DMS79 treated with DMSO at 0.1 percent for 48 hours (cell line): Measurements from ENCODE around the gene DGUOK.
"Not testable (repeated sequence)": the region's sequence is repeated elsewhere in the genome, so short reads cannot be mapped to it uniquely, and the experiment has no call there.

ENCODE experiments used
- DNase-seq: peaks from one replicate; lab custom pipeline; 2025; lab: John Stamatoyannopoulos, UW

Gene DGUOK

GRCh38 chr2:73920577-73921545 lies 5.8 kb upstream of the DGUOK start:
- DNase-seq: no peak

GRCh38 chr2:73921581-73921980 lies 5.1 kb upstream of the DGUOK start:
- no peak for DNase-seq

GRCh38 chr2:73922681-73923080 lies 4.0 kb upstream of the DGUOK start:
- DNase-seq: no peak

GRCh38 chr2:73925033-73925704 lies 1.5 kb upstream of the DGUOK start:
- DNase-seq: no peak

GRCh38 chr2:73925853-73926492 lies 707 bp upstream of the DGUOK start:
- peak; percentile 34 for DNase-seq

GRCh38 chr2:73927344-73927743 lies 664 bp downstream of the DGUOK start:
- no peak for DNase-seq

GRCh38 chr2:73928963-73929347 lies 2.3 kb downstream of the DGUOK start:
- DNase-seq: no peak

- no peak for DNase-seq
Observed at GRCh38 chr2:73930386-73930785, 3.7 kb downstream of the DGUOK start.

GRCh38 chr2:73931531-73932500 lies 5.1 kb downstream of the DGUOK start:
- no peak for DNase-seq

GRCh38 chr2:73933194-73933593 lies 6.5 kb downstream of the DGUOK start:
- DNase-seq: peak; percentile 80

GRCh38 chr2:73935641-73936040 lies 9.0 kb downstream of the DGUOK start:
- DNase-seq: no peak

GRCh38 chr2:73937103-73937885 lies 10.6 kb downstream of the DGUOK start:
- no peak for DNase-seq

GRCh38 chr2:73937899-73938298 lies 11.2 kb downstream of the DGUOK start:
- DNase-seq: no peak

GRCh38 chr2:73938718-73939352 lies 12.2 kb downstream of the DGUOK start:
- no peak for DNase-seq

GRCh38 chr2:73939419-73939818 lies 12.7 kb downstream of the DGUOK start:
- no peak for DNase-seq

GRCh38 chr2:73940066-73940465 lies 13.4 kb downstream of the DGUOK start:
- DNase-seq: not testable (repeated sequence)

- DNase-seq: no peak
Observed at GRCh38 chr2:73942664-73943063, 16.0 kb downstream of the DGUOK start.

- no peak for DNase-seq
Observed at GRCh38 chr2:73944714-73945113, 18.0 kb downstream of the DGUOK start.

GRCh38 chr2:73946215-73946614 lies 19.5 kb downstream of the DGUOK start:
- DNase-seq: no peak

- no peak for DNase-seq
Observed at GRCh38 chr2:73946666-73947065, 20.0 kb downstream of the DGUOK start.
